Gastroesophageal sphincter (tissue), 4 donors: ENCODE results near the gene MMP28. TPM values are rescaled to one million over a fixed set of nuclear protein-coding genes. Genes with fewer than 3 reads are reported as not detected.
A peak's percentile ranks its signal among the peaks of the same experiment; 100 is the strongest.

ENCODE experiments used
- ATAC-seq: fragments of 150-250 bp; one replicate; pipeline ENCODE4 v1.9.1; 2016; ENCODE audit warnings: mild to moderate bottlenecking, moderate library complexity
- H3K27ac ChIP-seq, 4 donors: fragments of 200-600 bp; sonication (generic) in 3 of 4; 1 replicate in 3 of 4; 2 replicates in 1 of 4; pipeline ENCODE4 v1.5.1; 2016 to 2019
- H3K27me3 ChIP-seq: fragments of 200-600 bp; sonication (generic); one replicate; pipeline ENCODE4 v1.5.1; 2019
- H3K36me3 ChIP-seq, 2 donors: fragments of 200-600 bp; sonication (generic); one replicate each; pipeline ENCODE4 v1.5.1; 2019; ENCODE audit warnings: control low read depth in 1 of 2
- H3K4me1 ChIP-seq, 3 donors: fragments of 200-600 bp; sonication (generic); 1 replicate in 2 of 3; 2 replicates in 1 of 3; pipeline ENCODE4 v1.5.1; 2016 to 2019; ENCODE audit warnings: control low read depth in 2 of 3
- H3K4me3 ChIP-seq, 2 donors: fragments of 200-600 bp; sonication (generic); one replicate each; pipeline ENCODE4 v1.5.1; 2019; ENCODE audit warnings: mild to moderate bottlenecking in 1 of 2, moderate library complexity in 1 of 2
- H3K9me3 ChIP-seq, 3 donors: fragments of 200-600 bp; sonication (generic); one replicate each; pipeline ENCODE4 v1.5.1; 2017 to 2019; ENCODE audit warnings: control low read depth in 2 of 3
- EP300 ChIP-seq: sonication (generic); formaldehyde crosslinking; IDR thresholded peaks from one replicate; pipeline ENCODE4 v1.6.1; 2017; ENCODE audit warnings: antibody characterized with exemption, mild to moderate bottlenecking
- POLR2A ChIP-seq, 2 donors: fragments of 450-650 bp; IDR thresholded peaks; one replicate each; pipeline ENCODE4 v1.6.1; 2017; ENCODE audit warnings: antibody characterized with exemption in 2 of 2, mild to moderate bottlenecking in 2 of 2, moderate library complexity in 1 of 2
- POLR2AphosphoS5 ChIP-seq: sonication (generic); formaldehyde crosslinking; IDR thresholded peaks from one replicate; pipeline ENCODE4 v1.6.1; 2017; ENCODE audit warnings: antibody characterized with exemption
- WGBS, 2 donors: methylation state at CpG; one replicate each; pipeline ENCODE4 v1.1.5; 2018; ENCODE audit warnings: low coverage in 1 of 2; 5-methylcytosine and 5-hydroxymethylcytosine counted together
- total RNA-seq, 4 donors: library from RNA; depleted of rRNA; stranded (reverse); fragments of >200 nt; gene quantifications; one replicate each; pipeline ENCODE4 v1.1.0, GENCODE V29; 2016
- TF ChIP-seq, protein P1 (sequence below), 4 experiments: fragments of 200-600 bp in 2 of 4; fragments of 450-650 bp in 2 of 4; sonication (generic) in 1 of 4; IDR thresholded peaks; one replicate each; pipeline ENCODE4 v1.5.1; 2017 to 2019; ENCODE audit warnings: antibody characterized with exemption in 4 of 4, mild to moderate bottlenecking in 2 of 4, moderate library complexity in 2 of 4

The MMP28 gene
- total RNA-seq, 4 donors from 2014 or later: 78.4 to 139 (median 97.3) TPM

DNA sequence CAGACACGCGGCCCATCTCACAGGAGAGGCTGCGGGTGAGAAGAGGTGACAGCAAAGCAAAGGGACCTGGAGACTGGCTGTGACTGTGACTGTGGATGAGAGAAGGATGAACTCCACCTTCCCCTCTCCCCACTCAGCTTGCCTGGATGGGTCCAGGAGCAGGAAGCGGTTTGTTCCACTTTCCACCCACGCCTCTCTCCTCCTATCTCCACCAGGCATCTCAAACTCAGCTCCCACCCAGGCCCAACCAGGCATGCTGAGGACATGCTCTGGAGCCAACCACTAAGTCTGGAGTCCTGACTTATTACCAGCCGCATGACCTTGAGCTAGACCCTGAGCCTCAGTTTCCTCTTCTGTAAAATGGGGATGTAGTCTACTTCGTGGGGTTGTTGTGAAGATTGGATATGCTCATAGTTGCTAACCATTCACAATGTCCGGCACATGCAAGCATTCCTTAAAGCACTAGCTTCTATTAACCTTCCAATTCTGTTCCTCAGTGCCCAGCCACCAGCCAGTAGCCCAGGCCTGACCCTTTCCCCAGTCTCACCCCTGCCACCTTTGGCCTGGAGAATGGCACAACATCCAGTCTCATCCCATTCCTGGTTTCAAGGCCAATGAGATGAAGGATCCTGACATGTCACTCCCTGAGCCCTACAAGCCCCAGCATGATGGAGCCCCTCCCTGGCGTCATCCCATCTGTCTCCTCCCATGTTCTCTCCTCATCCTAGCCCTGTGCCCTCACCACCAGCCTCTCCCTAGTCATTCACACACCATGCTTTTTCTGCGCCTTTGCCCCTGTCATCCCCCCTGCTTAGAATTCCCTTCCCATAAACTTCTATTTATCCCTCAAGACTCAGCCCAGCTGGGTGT is 44.7 kb downstream of the MMP28 start:
- Histone ChIP-seq H3K36me3 (no peaks in the 10 kb centered on the region), H3K27ac (no peak overlapping the region), H3K4me3 (peak overlapping the region in 1 of 2 donors; percentile 22), H3K4me1 (peaks cover 0 to 56% (median 16%) of the 10 kb centered on the region in 3 donors), H3K9me3 (no peaks in the 10 kb centered on the region), H3K27me3 (peaks cover 33% of the 10 kb centered on the region)
- TF ChIP-seq POLR2A (IDR thresholded peaks at IDR 0.05): no peak
- no peak for TF ChIP-seq EP300
- TF ChIP-seq, protein P1, sequence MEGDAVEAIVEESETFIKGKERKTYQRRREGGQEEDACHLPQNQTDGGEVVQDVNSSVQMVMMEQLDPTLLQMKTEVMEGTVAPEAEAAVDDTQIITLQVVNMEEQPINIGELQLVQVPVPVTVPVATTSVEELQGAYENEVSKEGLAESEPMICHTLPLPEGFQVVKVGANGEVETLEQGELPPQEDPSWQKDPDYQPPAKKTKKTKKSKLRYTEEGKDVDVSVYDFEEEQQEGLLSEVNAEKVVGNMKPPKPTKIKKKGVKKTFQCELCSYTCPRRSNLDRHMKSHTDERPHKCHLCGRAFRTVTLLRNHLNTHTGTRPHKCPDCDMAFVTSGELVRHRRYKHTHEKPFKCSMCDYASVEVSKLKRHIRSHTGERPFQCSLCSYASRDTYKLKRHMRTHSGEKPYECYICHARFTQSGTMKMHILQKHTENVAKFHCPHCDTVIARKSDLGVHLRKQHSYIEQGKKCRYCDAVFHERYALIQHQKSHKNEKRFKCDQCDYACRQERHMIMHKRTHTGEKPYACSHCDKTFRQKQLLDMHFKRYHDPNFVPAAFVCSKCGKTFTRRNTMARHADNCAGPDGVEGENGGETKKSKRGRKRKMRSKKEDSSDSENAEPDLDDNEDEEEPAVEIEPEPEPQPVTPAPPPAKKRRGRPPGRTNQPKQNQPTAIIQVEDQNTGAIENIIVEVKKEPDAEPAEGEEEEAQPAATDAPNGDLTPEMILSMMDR (IDR thresholded peaks at IDR 0.05): no peak
- no peak for TF ChIP-seq POLR2AphosphoS5
- no peak for ATAC-seq
- 77 to 90% methylated on average over 5 to 7 of the region's 10 CpGs for WGBS, 2 donors

GRCh38 chr17:35749560-35750412 is 45.7 kb downstream of the MMP28 start:
- peak overlapping the region in 1 of 2 donors; percentile 22 for H3K4me3 ChIP-seq
- peaks cover 40% of the 10 kb centered on the region for H3K27me3 ChIP-seq
- H3K4me1 ChIP-seq: peaks cover 0 to 56% (median 16%) of the 10 kb centered on the region in 3 donors
- H3K27ac ChIP-seq: no peak overlapping the region
- WGBS, 2 donors: 7 to 8% methylated on average over 6 to 21 of the region's 35 CpGs
- TF ChIP-seq, protein P1 (IDR thresholded peaks at IDR 0.05): no peak
- TF ChIP-seq POLR2AphosphoS5: no peak
- TF ChIP-seq EP300: no peak
- TF ChIP-seq POLR2A (IDR thresholded peaks at IDR 0.05): no peak
- ATAC-seq: no peak
- H3K36me3 ChIP-seq: no peaks in the 10 kb centered on the region
- no peaks in the 10 kb centered on the region for H3K9me3 ChIP-seq

- H3K4me3 ChIP-seq: no peak overlapping the region
- peaks cover 0 to 56% (median 16%) of the 10 kb centered on the region in 3 donors for H3K4me1 ChIP-seq
- 83% methylated on average over 1 of the region's 6 CpGs; no CpG with 5 or more reads in 1 of the 2 donors for WGBS, 2 donors
- no peaks in the 10 kb centered on the region for H3K36me3 ChIP-seq
- H3K27me3 ChIP-seq: peaks cover 48% of the 10 kb centered on the region
- TF ChIP-seq EP300 (no peak), POLR2AphosphoS5 (no peak), POLR2A (IDR thresholded peaks at IDR 0.05) (no peak)
- TF ChIP-seq, protein P1 (IDR thresholded peaks at IDR 0.05): no peak
- no peak for ATAC-seq
- H3K27ac ChIP-seq: no peak overlapping the region
- no peaks in the 10 kb centered on the region for H3K9me3 ChIP-seq
Observed at GRCh38 chr17:35748979-35749378, 46.5 kb downstream of the MMP28 start.

GRCh38 chr17:35748341-35748841 is 47.0 kb downstream of the MMP28 start:
- H3K27me3 ChIP-seq: peaks cover 54% of the 10 kb centered on the region
- no peak overlapping the region for H3K4me3 ChIP-seq
- WGBS, 2 donors: 20% methylated on average over 2 of the region's 4 CpGs; no CpG with 5 or more reads in 1 of the 2 donors
- peaks cover 0 to 55% (median 16%) of the 10 kb centered on the region in 3 donors for H3K4me1 ChIP-seq
- no peak overlapping the region for H3K27ac ChIP-seq
- TF ChIP-seq, protein P1 (IDR thresholded peaks at IDR 0.05): no peak
- TF ChIP-seq POLR2A (IDR thresholded peaks at IDR 0.05) (no peak), EP300 (no peak), POLR2AphosphoS5 (no peak)
- no peak for ATAC-seq
- H3K36me3 ChIP-seq: no peaks in the 10 kb centered on the region
- no peaks in the 10 kb centered on the region for H3K9me3 ChIP-seq
